Osteoblast (primary cell): ENCODE data around the gene ATP13A2. TPM values are rescaled to one million over a fixed set of nuclear protein-coding genes. Genes with fewer than 3 reads are reported as not detected.

ENCODE experiments used
- DNase-seq: peaks from one replicate; pipeline ENCODE4 v3.0.0; 2011; ENCODE audit warnings: low spot score, mixed read lengths; ENCODE audit not compliant: insufficient read length; ENCODE audit errors: missing footprints
- H2AFZ ChIP-seq: 2 replicates; pipeline ENCODE4 v1.6.0; 2011; ENCODE audit warnings: mild to moderate bottlenecking, low read length
- H3K27ac ChIP-seq: 2 replicates; pipeline ENCODE4 v1.5.1; 2011; ENCODE audit warnings: mild to moderate bottlenecking, low read depth, low read length, moderate library complexity
- H3K27me3 ChIP-seq: 2 replicates; pipeline ENCODE4 v1.6.0; 2012; ENCODE audit warnings: mild to moderate bottlenecking, control low read depth, inconsistent platforms, low read length, moderate library complexity; ENCODE audit not compliant: insufficient read depth
- H3K36me3 ChIP-seq: 2 replicates; pipeline ENCODE4 v1.5.1; 2011; ENCODE audit warnings: mild to moderate bottlenecking, low read length, control low read depth, moderate library complexity; ENCODE audit not compliant: insufficient read depth
- H3K4me1 ChIP-seq: 2 replicates; pipeline ENCODE4 v1.5.1; 2011; ENCODE audit warnings: mild to moderate bottlenecking, low read length, control low read depth, moderate library complexity; ENCODE audit not compliant: insufficient read depth
- H3K4me2 ChIP-seq: 2 replicates; pipeline ENCODE4 v1.6.0; 2011; ENCODE audit warnings: mild to moderate bottlenecking, low read length; ENCODE audit not compliant: insufficient read depth
- H3K4me3 ChIP-seq: fragments of 200-600 bp; sonication (generic); 3 replicates; pipeline ENCODE4 v1.5.1; 2012; ENCODE audit warnings: mild to moderate bottlenecking, low read length, inconsistent platforms; ENCODE audit not compliant: insufficient read depth
- H3K79me2 ChIP-seq: 2 replicates; pipeline ENCODE4 v1.6.0; 2012; ENCODE audit warnings: mild to moderate bottlenecking, low read length, control low read depth, inconsistent platforms; ENCODE audit not compliant: insufficient read depth
- H3K9me3 ChIP-seq: 2 replicates; pipeline ENCODE4 v1.5.1; 2011; ENCODE audit warnings: low read depth, low read length, control low read depth
- H4K20me1 ChIP-seq: 2 replicates; pipeline ENCODE4 v1.6.0; 2012; ENCODE audit warnings: mild to moderate bottlenecking, low read length, control low read depth; ENCODE audit not compliant: insufficient read depth
- total RNA-seq: library from RNA; depleted of rRNA; stranded (reverse); fragments of >200 nt; gene quantifications from 2 replicates; pipeline ENCODE4 v1.2.3, GENCODE V29; 2012
- TF ChIP-seq, protein P1 (sequence below): IDR thresholded peaks from 2 replicates; pipeline ENCODE4 v1.5.1; 2011; ENCODE audit warnings: mild to moderate bottlenecking, low read depth, low read length, moderate library complexity; ENCODE audit errors: extremely low read depth

Gene ATP13A2
- total RNA-seq, 1 donor: 34.4 TPM

GRCh38 chr1:16960560-16961296, 51.0 kb downstream of the ATP13A2 start:
- Histone ChIP-seq H3K4me2 (peak overlapping the region; percentile 87), H3K4me3 (peak overlapping the region; percentile 66), H3K27ac (no peak overlapping the region), H3K4me1 (peaks cover 11% of the 10 kb centered on the region), H3K36me3 (peaks cover 4% of the 10 kb centered on the region), H2AFZ (peak overlapping the region; percentile 83), H4K20me1 (no peaks in the 10 kb centered on the region), H3K9me3 (no peaks in the 10 kb centered on the region), H3K27me3 (no peaks in the 10 kb centered on the region), H3K79me2 (no peaks in the 10 kb centered on the region)
- DNase-seq: peak; percentile 99
- TF ChIP-seq, protein P1, sequence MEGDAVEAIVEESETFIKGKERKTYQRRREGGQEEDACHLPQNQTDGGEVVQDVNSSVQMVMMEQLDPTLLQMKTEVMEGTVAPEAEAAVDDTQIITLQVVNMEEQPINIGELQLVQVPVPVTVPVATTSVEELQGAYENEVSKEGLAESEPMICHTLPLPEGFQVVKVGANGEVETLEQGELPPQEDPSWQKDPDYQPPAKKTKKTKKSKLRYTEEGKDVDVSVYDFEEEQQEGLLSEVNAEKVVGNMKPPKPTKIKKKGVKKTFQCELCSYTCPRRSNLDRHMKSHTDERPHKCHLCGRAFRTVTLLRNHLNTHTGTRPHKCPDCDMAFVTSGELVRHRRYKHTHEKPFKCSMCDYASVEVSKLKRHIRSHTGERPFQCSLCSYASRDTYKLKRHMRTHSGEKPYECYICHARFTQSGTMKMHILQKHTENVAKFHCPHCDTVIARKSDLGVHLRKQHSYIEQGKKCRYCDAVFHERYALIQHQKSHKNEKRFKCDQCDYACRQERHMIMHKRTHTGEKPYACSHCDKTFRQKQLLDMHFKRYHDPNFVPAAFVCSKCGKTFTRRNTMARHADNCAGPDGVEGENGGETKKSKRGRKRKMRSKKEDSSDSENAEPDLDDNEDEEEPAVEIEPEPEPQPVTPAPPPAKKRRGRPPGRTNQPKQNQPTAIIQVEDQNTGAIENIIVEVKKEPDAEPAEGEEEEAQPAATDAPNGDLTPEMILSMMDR: peak; percentile 72

GRCh38 chr1:16958475-16958874, 53.3 kb downstream of the ATP13A2 start:
- peaks cover 8% of the 10 kb centered on the region for H3K36me3 ChIP-seq
- no peak overlapping the region for H3K4me2 ChIP-seq
- H2AFZ ChIP-seq: no peak overlapping the region
- H4K20me1 ChIP-seq: no peaks in the 10 kb centered on the region
- no peak overlapping the region for H3K27ac ChIP-seq
- TF ChIP-seq, protein P1: no peak
- no peaks in the 10 kb centered on the region for H3K79me2 ChIP-seq
- peaks cover 11% of the 10 kb centered on the region for H3K4me1 ChIP-seq
- H3K4me3 ChIP-seq: no peak overlapping the region
- no peak for DNase-seq
- no peaks in the 10 kb centered on the region for H3K9me3 ChIP-seq
- H3K27me3 ChIP-seq: no peaks in the 10 kb centered on the region

DNA sequence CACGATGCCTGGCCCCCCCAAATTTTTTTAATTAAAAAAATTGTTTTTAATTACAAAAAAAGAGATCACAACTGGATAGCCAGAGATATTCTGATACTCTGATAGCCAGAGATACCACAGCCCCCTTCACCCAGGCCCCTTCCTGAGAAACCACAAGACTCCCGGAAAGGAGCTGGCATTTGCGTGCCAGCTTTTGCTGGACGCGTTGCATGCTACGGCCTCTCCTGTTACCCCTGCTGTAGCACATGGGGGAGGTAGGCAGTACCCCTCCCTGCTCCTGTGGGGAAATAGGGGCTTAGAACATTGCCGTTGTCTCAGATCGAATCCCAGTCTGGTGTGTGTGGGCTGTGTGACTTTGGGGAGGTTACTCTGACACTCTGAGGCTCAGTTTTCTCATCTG, 54.0 kb downstream of the ATP13A2 start:
- no peak overlapping the region for H2AFZ ChIP-seq
- no peaks in the 10 kb centered on the region for H4K20me1 ChIP-seq
- H3K4me2 ChIP-seq: no peak overlapping the region
- H3K27me3 ChIP-seq: no peaks in the 10 kb centered on the region
- no peaks in the 10 kb centered on the region for H3K79me2 ChIP-seq
- H3K4me3 ChIP-seq: no peak overlapping the region
- DNase-seq: no peak
- TF ChIP-seq, protein P1: no peak
- H3K4me1 ChIP-seq: peaks cover 11% of the 10 kb centered on the region
- peaks cover 8% of the 10 kb centered on the region for H3K36me3 ChIP-seq
- no peak overlapping the region for H3K27ac ChIP-seq
- H3K9me3 ChIP-seq: no peaks in the 10 kb centered on the region

GRCh38 chr1:16956775-16957174, 55.0 kb downstream of the ATP13A2 start:
- no peaks in the 10 kb centered on the region for H4K20me1 ChIP-seq

More at GRCh38 chr1:16956775-16957174, 55.0 kb downstream of the ATP13A2 start:
- no peak overlapping the region for H3K4me3 ChIP-seq
- no peaks in the 10 kb centered on the region for H3K79me2 ChIP-seq
- H3K4me2 ChIP-seq: no peak overlapping the region
- H2AFZ ChIP-seq: no peak overlapping the region
- H3K27me3 ChIP-seq: no peaks in the 10 kb centered on the region
- TF ChIP-seq, protein P1: no peak
- H3K36me3 ChIP-seq: peaks cover 8% of the 10 kb centered on the region
- H3K27ac ChIP-seq: no peak overlapping the region
- peaks cover 13% of the 10 kb centered on the region for H3K4me1 ChIP-seq
- DNase-seq: no peak
- no peaks in the 10 kb centered on the region for H3K9me3 ChIP-seq
